A549 (cell line): Measurements from ENCODE around the gene ABI2. TPM values are rescaled to one million over a fixed set of nuclear protein-coding genes. Genes with fewer than 3 reads are reported as not detected.

Source experiments
- ATAC-seq, 2 experiments: fragments of 200-7000 bp in 1 of 2; fragments of >200 bp in 1 of 2; cut with Nextera tagmentation in 1 of 2; cut with Tn5 transposase in 1 of 2; 3 replicates each; pipeline versions ENCODE4 v1.8.0 to v1.9.1; 2018 to 2020; ENCODE audit warnings: mild to moderate bottlenecking in 1 of 2, moderate library complexity in 1 of 2
- CTCF ChIA-PET: fragments of 300-600 bp; sonication (Branson Sonifier 250); formaldehyde crosslinking; extraction: SDS; loops from one replicate; lab custom pipeline; 2021; ENCODE audit warnings: antibody characterized with exemption, inconsistent platforms; lab: Yijun Ruan, JAX
- POLR2A ChIA-PET: fragments of 350-600 bp; formaldehyde crosslinking; extraction: SDS; loops from one replicate; lab custom pipeline; 2021; ENCODE audit warnings: antibody characterized with exemption, inconsistent platforms; lab: Yijun Ruan, JAX
- DNase-seq, 2 experiments: peaks; one replicate each; pipeline versions ENCODE4 v3.0.0 to v3.0.0-alpha.2; 2011 to 2016; ENCODE audit warnings: low read depth in 1 of 2, low spot score in 1 of 2
- FAIRE-seq: peaks from 2 replicates; lab custom pipeline; 2011; peaks lifted over from hg19 to GRCh38; lab: Jason Lieb, UNC
- H3K27ac ChIP-seq, 2 experiments: fragments of >200 bp; sonication (Bioruptor Twin); formaldehyde crosslinking; 3 replicates each; pipeline ENCODE4 v1.5.1; 2016 to 2017
- H3K4me1 ChIP-seq: fragments of >200 bp; sonication (Bioruptor Twin); formaldehyde crosslinking; 3 replicates; pipeline ENCODE4 v1.6.1; 2016
- H3K4me2 ChIP-seq: fragments of >200 bp; sonication (Bioruptor Twin); formaldehyde crosslinking; 3 replicates; pipeline ENCODE4 v1.6.1; 2016
- H3K4me3 ChIP-seq: fragments of >200 bp; sonication (Bioruptor Twin); formaldehyde crosslinking; 3 replicates; pipeline ENCODE4 v1.5.1; 2016
- H3K9me3 ChIP-seq: fragments of >200 bp; sonication (Bioruptor Twin); formaldehyde crosslinking; 3 replicates; pipeline ENCODE4 v1.6.1; 2016
- BHLHE40 ChIP-seq: IDR thresholded peaks from 2 replicates; pipeline ENCODE4 v1.6.1; 2012; ENCODE audit warnings: low read depth, low read length, inconsistent platforms
- CBX2 ChIP-seq: fragments of 200-600 bp; sonication (generic); IDR thresholded peaks from 2 replicates; pipeline ENCODE4 v1.6.1; 2016; ENCODE audit warnings: low read depth, mild to moderate bottlenecking, borderline replicate concordance
- CBX8 ChIP-seq: fragments of 200-600 bp; sonication (generic); IDR thresholded peaks from 2 replicates; pipeline ENCODE4 v1.6.1; 2016
- CHD2 ChIP-seq: fragments of 150-350 bp; IDR thresholded peaks from 2 replicates; pipeline ENCODE4 v1.6.1; 2014; ENCODE audit warnings: low read length; ENCODE audit not compliant: partially characterized antibody
- CTCF ChIP-seq: fragments of >200 bp; sonication (Bioruptor Twin); formaldehyde crosslinking; IDR thresholded peaks from 3 replicates; pipeline ENCODE4 v1.5.1; 2016
- EHMT2 ChIP-seq: fragments of 200-600 bp; sonication (generic); IDR thresholded peaks from 2 replicates; pipeline ENCODE4 v1.6.1; 2016; ENCODE audit warnings: antibody characterized with exemption, low read depth, mild to moderate bottlenecking, moderate library complexity
- ESRRA ChIP-seq: fragments of 150-350 bp; IDR thresholded peaks from 2 replicates; pipeline ENCODE4 v1.6.1; 2014; ENCODE audit warnings: mild to moderate bottlenecking, low read length, borderline replicate concordance
- FOSB ChIP-seq: fragments of 250-450 bp; sonication (Bioruptor Pico); IDR thresholded peaks from 2 replicates; pipeline ENCODE4 v1.5.0; 2020; ENCODE audit warnings: mild to moderate bottlenecking, moderate library complexity
- FOXS1 ChIP-seq: fragments of 250-450 bp; sonication (Bioruptor Pico); IDR thresholded peaks from 2 replicates; pipeline ENCODE4 v1.5.0; 2020; ENCODE audit warnings: mild to moderate bottlenecking, moderate library complexity
- HDAC2 ChIP-seq: fragments of 200-600 bp; sonication (generic); IDR thresholded peaks from 2 replicates; pipeline ENCODE4 v1.6.1; 2016
- JUN ChIP-seq, 2 experiments: fragments of >200 bp; sonication (Bioruptor Twin); formaldehyde crosslinking; IDR thresholded peaks; 2 replicates in 1 of 2; 3 replicates in 1 of 2; pipeline ENCODE4 v1.6.1; 2016 to 2017
- MAFK ChIP-seq: fragments of 450-650 bp; IDR thresholded peaks from 2 replicates; pipeline ENCODE4 v1.6.1; 2014; ENCODE audit not compliant: partially characterized antibody
- NFE2L2 ChIP-seq: fragments of 150-350 bp; conservative IDR thresholded peaks from 2 replicates; pipeline ENCODE4 v1.6.1; 2014; ENCODE audit warnings: low read length
- PHF8 ChIP-seq: fragments of 200-600 bp; sonication (generic); IDR thresholded peaks from 2 replicates; pipeline ENCODE4 v1.6.1; 2016; ENCODE audit warnings: low read depth, mild to moderate bottlenecking, antibody characterized with exemption, moderate library complexity, borderline replicate concordance
- RAD21 ChIP-seq, 2 experiments: fragments of >200 bp in 1 of 2; sonication (Bioruptor Twin) in 1 of 2; formaldehyde crosslinking in 1 of 2; IDR thresholded peaks in 1 of 2; conservative IDR thresholded peaks in 1 of 2; 2 replicates in 1 of 2; 3 replicates in 1 of 2; pipeline ENCODE4 v1.6.1; 2012 to 2018; ENCODE audit warnings: inconsistent platforms in 1 of 2
- RARB ChIP-seq: fragments of 250-450 bp; sonication (Bioruptor Pico); IDR thresholded peaks from 2 replicates; pipeline ENCODE4 v1.8.0; 2021; ENCODE audit warnings: mild to moderate bottlenecking, moderate library complexity
- SMC3 ChIP-seq: fragments of >200 bp; sonication (Bioruptor Twin); formaldehyde crosslinking; IDR thresholded peaks from 3 replicates; pipeline ENCODE4 v1.6.1; 2018; ENCODE audit warnings: inconsistent platforms
- TFCP2L1 ChIP-seq: fragments of 250-450 bp; sonication (Bioruptor Pico); IDR thresholded peaks from 2 replicates; pipeline ENCODE4 v1.5.0; 2021; ENCODE audit warnings: mild to moderate bottlenecking
- TP53 ChIP-seq: fragments of 250-450 bp; sonication (Bioruptor Pico); IDR thresholded peaks from 2 replicates; pipeline ENCODE4 v1.5.0; 2021; ENCODE audit warnings: mild to moderate bottlenecking, moderate library complexity
- USF2 ChIP-seq: fragments of 450-650 bp; IDR thresholded peaks from 2 replicates; pipeline ENCODE4 v1.6.1; 2014; ENCODE audit warnings: antibody characterized with exemption
- ZSCAN20 ChIP-seq: fragments of 250-450 bp; sonication (Bioruptor Pico); IDR thresholded peaks from 2 replicates; pipeline ENCODE4 v1.8.0; 2022; ENCODE audit warnings: mild to moderate bottlenecking, moderate library complexity
- WGBS: methylation state at CpG from one replicate; pipeline ENCODE4 v1.1.6; 2017; ENCODE audit errors: missing lambda C conversion rate; 5-methylcytosine and 5-hydroxymethylcytosine counted together
- polyA plus RNA-seq, 4 experiments: library from polyadenylated mRNA; depleted of rRNA in 3 of 4; stranded (reverse); fragments of >200 nt; fragmentation: RNase III in 1 of 4; extraction: RNeasy Plus Mini Kit Qiagen cat#74134 plus additional on column Dnase treatment in 1 of 4; gene quantifications; 2 replicates in 3 of 4; 3 replicates in 1 of 4; pipeline ENCODE4 v1.2.3, GENCODE V29; 2011 to 2017
- TF ChIP-seq, protein P1 (sequence below): fragments of 250-450 bp; sonication (Bioruptor Pico); IDR thresholded peaks from 2 replicates; pipeline ENCODE4 v1.5.0; 2020; ENCODE audit warnings: low read depth, mild to moderate bottlenecking, moderate library complexity
- TF ChIP-seq, protein P2 (sequence below): IDR thresholded peaks from 2 replicates; pipeline ENCODE4 v1.6.1; 2012

The ABI2 gene
- polyA plus RNA-seq, 2 of the 4 experiments (the other 2 are of a cell fraction) = 36.2 to 51.1 TPM

- ATAC-seq = peak; percentile 59 to 84; a peak in 3 of 6 replicates
- CTCF ChIA-PET = interaction anchor here (0.9 to 1.2 kb wide), 2 partner anchors 10 to 157 kb away, joined by 3 read pairs; no protein-coding TSS in a partner anchor
- peak; percentile 23; the same call in 2 of the 3 replicates for TF ChIP-seq CTCF
- TF ChIP-seq RAD21 (conservative IDR thresholded peaks at IDR 0.05 in 1 of 2, IDR thresholded peaks at IDR 0.05 in 1 of 2) = peak; percentile 28 to 48; a peak in 3 of 5 replicates
- no peak for TF ChIP-seq HDAC2
- TF ChIP-seq, all 56 proteins: peak for 2
- FAIRE-seq (no peak), DNase-seq (peak; percentile 10 to 59)
- POLR2A ChIA-PET = no interaction called here
- no peak overlapping the region for H3K4me2 ChIP-seq
- no peaks in the 10 kb centered on the region for H3K4me1 ChIP-seq
- 89% methylated on average over 9 of the region's 9 CpGs for WGBS
- H3K4me3 ChIP-seq = no peak overlapping the region
- H3K9me3 ChIP-seq = no peaks in the 10 kb centered on the region
- no peak overlapping the region for H3K27ac ChIP-seq
Observed at GRCh38 chr2:203394519-203395227, 66.5 kb downstream of the ABI2 start.

DNA sequence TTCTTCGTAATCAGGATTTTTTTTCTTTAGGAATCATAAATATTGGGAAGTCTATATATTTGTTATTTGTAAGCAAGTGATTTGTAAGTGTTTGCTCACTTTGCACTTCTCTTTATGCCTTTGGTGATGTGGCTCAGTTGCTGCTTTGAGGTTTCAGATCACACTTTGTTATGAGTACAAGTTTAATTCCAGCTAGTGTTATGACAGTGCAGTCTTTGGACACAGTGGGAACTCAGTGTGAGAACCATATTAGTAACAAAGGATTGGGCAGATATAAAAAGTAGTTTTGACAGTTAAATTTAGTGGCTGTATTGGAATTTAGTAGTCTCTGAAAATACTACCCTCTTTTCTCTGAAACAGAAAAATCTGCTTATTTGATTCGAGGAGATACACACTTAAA lies 67.7 kb downstream of the ABI2 start:
- 92% methylated on average over 2 of the region's 2 CpGs for WGBS
- ATAC-seq (no peak), FAIRE-seq (no peak), DNase-seq (no peak)
- Histone ChIP-seq H3K4me2 (no peak overlapping the region), H3K4me1 (peaks cover 7% of the 10 kb centered on the region), H3K4me3 (no peak overlapping the region), H3K27ac (no peak overlapping the region), H3K9me3 (no peaks in the 10 kb centered on the region)
- CTCF ChIA-PET = no interaction called here
- POLR2A ChIA-PET = no interaction called here
- TF ChIP-seq FOSB (CRISPR knock-in tag) (no peak), CHD2 (no peak), FOXS1 (CRISPR knock-in tag) (no peak)

- Histone ChIP-seq H3K4me1 (peaks cover 16% of the 10 kb centered on the region), H3K27ac (peak overlapping the region in 1 of 2 experiments; percentile 46; a peak in 1 of 6 replicates)
- no peak for FAIRE-seq
- POLR2A ChIA-PET = no interaction called here
- DNase-seq = peak; percentile 15 to 21
- CTCF ChIA-PET = interaction anchor here (0.7 kb wide), 1 partner anchor 51 kb away, joined by 5 read pairs; no protein-coding TSS in a partner anchor
- peak; percentile 50 to 51; a peak in 3 of 6 replicates for ATAC-seq
- WGBS = 38% methylated on average over 1 of the region's 1 CpG
- TF ChIP-seq FOXS1 (CRISPR knock-in tag) (no peak), JUN (IDR thresholded peaks at IDR 0.05) (no peak), ZSCAN20 (CRISPR knock-in tag) (no peak), SMC3 (0 out of 3 replicates have a peak, but pooled peaks have one; percentile 21), CTCF (peak; percentile 34; the same call in 2 of the 3 replicates), RAD21 (conservative IDR thresholded peaks at IDR 0.05 in 1 of 2, IDR thresholded peaks at IDR 0.05 in 1 of 2) (peak in 1 of 2 experiments; percentile 15; a peak in 2 of 5 replicates)
- TF ChIP-seq, all 56 proteins: peak for 3
- Histone ChIP-seq H3K4me2 (no peak overlapping the region), H3K9me3 (no peaks in the 10 kb centered on the region), H3K4me3 (no peak overlapping the region)
Observed at GRCh38 chr2:203396667-203397066, 68.5 kb downstream of the ABI2 start.

- Histone ChIP-seq H3K4me2 (no peak overlapping the region), H3K4me3 (no peak overlapping the region), H3K4me1 (peaks cover 39% of the 10 kb centered on the region), H3K9me3 (no peaks in the 10 kb centered on the region), H3K27ac (no peak overlapping the region)
- ATAC-seq = no peak
- FAIRE-seq = no peak
- CTCF ChIA-PET = no interaction called here
- WGBS = 88% methylated on average over 1 of the region's 1 CpG
- no peak for DNase-seq
- POLR2A ChIA-PET = no interaction called here
- TF ChIP-seq CBX2 (no peak), RARB (CRISPR knock-in tag) (no peak), PHF8 (no peak), CBX8 (no peak), EHMT2 (no peak), MAFK (no peak), TP53 (CRISPR knock-in tag) (no peak), NFE2L2 (no peak), ESRRA (no peak), BHLHE40 (no peak), USF2 (no peak), TFCP2L1 (no peak)
- TF ChIP-seq, protein P1, sequence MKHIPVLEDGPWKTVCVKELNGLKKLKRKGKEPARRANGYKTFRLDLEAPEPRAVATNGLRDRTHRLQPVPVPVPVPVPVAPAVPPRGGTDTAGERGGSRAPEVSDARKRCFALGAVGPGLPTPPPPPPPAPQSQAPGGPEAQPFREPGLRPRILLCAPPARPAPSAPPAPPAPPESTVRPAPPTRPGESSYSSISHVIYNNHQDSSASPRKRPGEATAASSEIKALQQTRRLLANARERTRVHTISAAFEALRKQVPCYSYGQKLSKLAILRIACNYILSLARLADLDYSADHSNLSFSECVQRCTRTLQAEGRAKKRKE (CRISPR knock-in tag) = no peak
- TF ChIP-seq, protein P2, sequence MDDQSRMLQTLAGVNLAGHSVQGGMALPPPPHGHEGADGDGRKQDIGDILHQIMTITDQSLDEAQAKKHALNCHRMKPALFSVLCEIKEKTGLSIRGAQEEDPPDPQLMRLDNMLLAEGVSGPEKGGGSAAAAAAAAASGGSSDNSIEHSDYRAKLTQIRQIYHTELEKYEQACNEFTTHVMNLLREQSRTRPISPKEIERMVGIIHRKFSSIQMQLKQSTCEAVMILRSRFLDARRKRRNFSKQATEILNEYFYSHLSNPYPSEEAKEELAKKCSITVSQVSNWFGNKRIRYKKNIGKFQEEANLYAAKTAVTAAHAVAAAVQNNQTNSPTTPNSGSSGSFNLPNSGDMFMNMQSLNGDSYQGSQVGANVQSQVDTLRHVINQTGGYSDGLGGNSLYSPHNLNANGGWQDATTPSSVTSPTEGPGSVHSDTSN = no peak
Observed at GRCh38 chr2:203399031-203399430, 70.8 kb downstream of the ABI2 start.
